Suprapubic skin (tissue), 3 donors: Measurements from ENCODE around the gene GNPAT.

Experiments used
- CTCF ChIP-seq, 2 donors: fragments of 200-600 bp in 1 of 2; fragments of 450-650 bp in 1 of 2; sonication (generic) in 1 of 2; IDR thresholded peaks; one replicate each; pipeline ENCODE4 v1.5.1; 2016 to 2019; ENCODE audit warnings: antibody characterized with exemption in 2 of 2, mild to moderate bottlenecking in 1 of 2, moderate library complexity in 1 of 2
- POLR2A ChIP-seq, 2 donors: fragments of 450-650 bp; IDR thresholded peaks; one replicate each; pipeline ENCODE4 v1.6.1; 2017; ENCODE audit warnings: antibody characterized with exemption in 2 of 2, mild to moderate bottlenecking in 2 of 2, moderate library complexity in 2 of 2

GRCh38 chr1:231215681-231216385 lies 25.2 kb upstream of the GNPAT start:
- no peak for TF ChIP-seq CTCF (IDR thresholded peaks at IDR 0.05)
- no peak for TF ChIP-seq POLR2A (IDR thresholded peaks at IDR 0.05)
